Psoas muscle (tissue), 8 donors: ENCODE measurements around the gene INPP5J. TPM values are rescaled to one million over a fixed set of nuclear protein-coding genes. Genes with fewer than 3 reads are reported as not detected.
"Not testable (repeated sequence)": the region's sequence is repeated elsewhere in the genome, so short reads cannot be mapped to it uniquely, and the experiment has no call there.

ENCODE experiments used
- ATAC-seq, 4 donors: fragments of 200-7000 bp; cut with Tn5 transposase; one replicate each; pipeline ENCODE4 v1.9.1; 2020; ENCODE audit warnings: moderate library complexity in 3 of 4, mild to moderate bottlenecking in 2 of 4
- DNase-seq, 2 donors: peaks; one replicate each; pipeline ENCODE4 v3.0.0-alpha.2; 2020
- H3K27ac ChIP-seq: fragments of 200-600 bp; one replicate; pipeline ENCODE4 v1.8.0; 2022
- H3K27me3 ChIP-seq, 3 donors: fragments of 200-600 bp in 1 of 3; one replicate each; pipeline versions ENCODE4 v1.6.1 to v1.8.0; 2013 to 2022; ENCODE audit warnings: low read length in 2 of 3, mild to moderate bottlenecking in 2 of 3, moderate library complexity in 1 of 3; ENCODE audit not compliant: insufficient read depth in 3 of 3
- H3K36me3 ChIP-seq, 2 donors: fragments of 200-600 bp in 1 of 2; one replicate each; pipeline versions ENCODE4 v1.6.1 to v1.8.0; 2013 to 2022; ENCODE audit warnings: low read depth in 1 of 2, mild to moderate bottlenecking in 1 of 2, moderate library complexity in 1 of 2; ENCODE audit not compliant: insufficient read depth in 1 of 2
- H3K4me1 ChIP-seq: fragments of 200-600 bp; one replicate; pipeline ENCODE4 v1.8.0; 2022
- H3K4me3 ChIP-seq: fragments of 200-600 bp; one replicate; pipeline ENCODE4 v1.8.0; 2022; ENCODE audit warnings: mild to moderate bottlenecking
- H3K9me3 ChIP-seq: fragments of 200-600 bp; one replicate; pipeline ENCODE4 v1.8.0; 2022
- CTCF ChIP-seq: fragments of 200-600 bp; IDR thresholded peaks from one replicate; pipeline ENCODE4 v1.8.0; 2022; ENCODE audit warnings: antibody characterized with exemption
- WGBS, 3 donors: extraction: QIAGEN DNeasy Blood & Tissue Kit; methylation state at CpG; one replicate each; pipeline versions ENCODE4 v1.1.6 to v1.1.7; 2013; 5-methylcytosine and 5-hydroxymethylcytosine counted together
- intact Hi-C, 2 donors: fragments of 100-400 bp; cut with DNase I; formaldehyde crosslinking; loops; one replicate each; pipeline versions ENCODE4 v1.11.0 to v1.14.2; 2022
- polyA plus RNA-seq, 3 donors: library from polyadenylated mRNA; stranded (reverse); fragments of 200-250 nt; gene quantifications; one replicate each; pipeline ENCODE4 v1.2.3, GENCODE V29; 2013
- total RNA-seq, 4 donors: library from RNA; stranded (reverse); fragmentation: NEBNext Ultra II Directional in 2 of 4; extraction: Animal tissue kit (Norgen Biotek cat#: 25700) in 2 of 4; gene quantifications; one replicate each; pipeline versions ENCODE4 v1.2.1 to v1.2.4, GENCODE V29; 2021 to 2023
- donor health status: healthy with polysubstance abuse.
- donor health status: DM: no; HTN: no; CAD: no; lungs with moderate emphysema.
- donor health status: Bipolar disorder and iron deficiency.
- donor health status: healthy.
- donor health status: DM: yes; HTN: yes; CAD: no.
- donor health status: DM: no; HTN: no; CAD: no.
- donor health status: DM: no; HTN: no; CAD: no.
- donor health status: DM: yes; HTN: yes; CAD: no.

The INPP5J gene
- total and polyA plus RNA-seq, 7 donors: 0.14 to 4.4 (median 1.3) TPM

GRCh38 chr22:31162015-31162765, 39.4 kb downstream of the INPP5J start:
- DNase-seq: no peak
- TF ChIP-seq CTCF: no peak
- ATAC-seq: no peak
- WGBS, 3 donors: 33 to 47% (median 44%) methylated on average over 5 of the region's 5 CpGs
- Histone ChIP-seq H3K27me3 (no peaks in the 10 kb centered on the region), H3K4me1 (peaks cover 26% of the 10 kb centered on the region), H3K27ac (peak overlapping the region; percentile 95), H3K4me3 (peak overlapping the region; percentile 91), H3K36me3 (peaks cover 2 to 42% of the 10 kb centered on the region in 2 donors), H3K9me3 (no peaks in the 10 kb centered on the region)
- intact Hi-C loops: loop anchor here (5.0 kb wide), 1 partner anchor 50 kb away; the partner anchor contains the start of gene LIMK2 (in 2 of the 2)

- ATAC-seq (no peak), DNase-seq (no peak)
- intact Hi-C loops: no loop called here
- 98 to 100% (median 100%) methylated on average over 4 of the region's 4 CpGs for WGBS, 3 donors
- no peak for TF ChIP-seq CTCF
- Histone ChIP-seq H3K27ac (peak overlapping the region; percentile 46), H3K36me3 (peaks cover 3 to 22% of the 10 kb centered on the region in 2 donors), H3K4me3 (no peak overlapping the region), H3K27me3 (no peaks in the 10 kb centered on the region), H3K9me3 (no peaks in the 10 kb centered on the region), H3K4me1 (peaks cover 60% of the 10 kb centered on the region)
Measured at GRCh38 chr22:31170971-31171370, 48.2 kb downstream of the INPP5J start.

- intact Hi-C loops, H3K4me3 ChIP-seq, DNase-seq, ATAC-seq, H3K27me3 ChIP-seq, H3K9me3 ChIP-seq: not testable (repeated sequence)
- peaks cover 68% of the 10 kb centered on the region for H3K4me1 ChIP-seq
- peak overlapping the region; percentile 86 for H3K27ac ChIP-seq
- peaks cover 3 to 14% of the 10 kb centered on the region in 2 donors for H3K36me3 ChIP-seq
- 92 to 94% (median 92%) methylated on average over 8 to 9 of the region's 9 CpGs for WGBS, 3 donors
Measured at GRCh38 chr22:31171734-31172133, 49.0 kb downstream of the INPP5J start.

- H3K9me3 ChIP-seq: no peaks in the 10 kb centered on the region
- DNase-seq: no peak
- H3K36me3 ChIP-seq: peaks cover 0 to 2% of the 10 kb centered on the region in 2 donors
- H3K27ac ChIP-seq: peak overlapping the region; percentile 86
- no peaks in the 10 kb centered on the region for H3K27me3 ChIP-seq
- peak; percentile 69 to 82 (median 78) for ATAC-seq
- intact Hi-C loops: no loop called here
- TF ChIP-seq CTCF: no peak
- peaks cover 78% of the 10 kb centered on the region for H3K4me1 ChIP-seq
- H3K4me3 ChIP-seq: no peak overlapping the region
- 30 to 70% (median 54%) methylated on average over 5 of the region's 5 CpGs for WGBS, 3 donors
Measured at GRCh38 chr22:31173386-31174145, 50.8 kb downstream of the INPP5J start.

- no peak for DNase-seq
- Histone ChIP-seq H3K4me3 (no peak overlapping the region), H3K9me3 (no peaks in the 10 kb centered on the region), H3K27ac (peak overlapping the region; percentile 91), H3K36me3 (peaks cover 0 to 8% of the 10 kb centered on the region in 2 donors), H3K4me1 (peaks cover 67% of the 10 kb centered on the region), H3K27me3 (no peaks in the 10 kb centered on the region)
- 91 to 100% (median 91%) methylated on average over 1 of the region's 1 CpG for WGBS, 3 donors
- no peak for TF ChIP-seq CTCF
- intact Hi-C loops: no loop called here
- no peak for ATAC-seq
Measured at GRCh38 chr22:31176923-31177322, 54.2 kb downstream of the INPP5J start.
